HG03095 (cell line): ENCODE measurements around the gene GPR146.

Experiments
- ATAC-seq: cut with Tn5 transposase; IDR thresholded peaks from one replicate; pipeline ENCODE4 v1.9.1; 2021; ENCODE audit warnings: moderate library complexity; ENCODE audit not compliant: unreplicated experiment

GPR146 gene

GRCh38 chr7:1011297-1012003 lies 32.9 kb upstream of the GPR146 start:
- no peak for ATAC-seq

GRCh38 chr7:1012004-1012715 lies 32.2 kb upstream of the GPR146 start:
- ATAC-seq, result no peak

DNA sequence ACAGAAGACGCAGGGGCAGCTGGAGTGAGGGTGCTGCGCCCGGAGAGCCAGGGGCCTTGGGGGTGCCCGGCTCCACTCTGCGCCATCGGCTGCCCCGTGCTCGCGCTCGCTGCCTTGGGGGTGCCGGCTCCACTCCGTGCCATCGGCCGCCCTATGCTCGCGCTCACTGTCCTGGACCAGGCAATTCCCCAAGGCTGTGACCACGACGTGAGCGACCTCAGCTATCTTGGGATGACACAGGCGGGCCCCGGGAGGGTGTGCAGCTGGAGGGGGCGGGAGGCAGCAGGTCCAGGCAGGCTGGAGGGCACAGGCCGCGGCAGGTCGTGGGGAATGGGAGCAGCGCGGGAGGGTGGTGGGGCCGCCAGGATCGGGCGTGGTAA lies 31.6 kb upstream of the GPR146 start:
- no peak for ATAC-seq

DNA sequence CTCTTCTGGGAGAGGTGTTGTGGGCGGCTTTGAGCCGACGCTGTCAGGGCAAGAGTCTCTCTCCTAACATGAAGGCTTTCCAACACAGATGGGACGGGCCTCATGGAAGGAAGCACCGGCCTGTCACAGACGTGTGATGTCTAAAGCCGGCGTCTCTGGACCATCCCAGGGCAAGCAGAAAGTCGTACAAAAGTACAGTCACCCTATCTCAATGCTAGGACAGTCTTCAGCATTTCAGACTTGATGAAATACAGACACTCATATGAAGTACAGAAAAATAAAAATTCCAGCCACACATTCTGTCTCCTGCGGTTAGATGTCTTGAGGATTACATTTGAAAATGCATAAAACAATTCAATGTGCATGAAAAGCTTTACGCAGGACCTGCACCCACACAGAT lies 30.8 kb upstream of the GPR146 start:
- no peak for ATAC-seq

DNA sequence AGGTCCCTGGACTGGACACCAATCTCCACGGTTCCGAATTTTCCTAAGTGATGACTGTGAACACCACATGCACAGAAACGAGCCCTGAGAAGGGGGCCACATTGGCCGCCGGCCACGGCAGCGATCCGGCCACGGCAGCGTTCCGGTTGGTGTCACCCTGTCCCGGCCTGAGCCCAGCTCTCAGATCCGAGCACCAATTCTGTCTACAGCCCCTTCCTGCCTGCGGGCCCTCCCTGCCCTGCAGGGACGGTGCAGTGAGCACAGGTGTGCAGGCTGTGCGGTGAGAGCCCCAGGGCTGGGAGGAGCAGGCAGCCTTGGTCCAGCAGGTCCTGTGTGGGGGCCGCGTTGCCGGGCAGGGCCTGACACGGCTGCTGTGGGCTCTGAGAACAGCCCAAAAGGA lies 29.7 kb upstream of the GPR146 start:
- no peak for ATAC-seq

- no peak for ATAC-seq
These were observed 28.9 kb upstream of the GPR146 start for GRCh38 chr7:1015196-1016121.

DNA sequence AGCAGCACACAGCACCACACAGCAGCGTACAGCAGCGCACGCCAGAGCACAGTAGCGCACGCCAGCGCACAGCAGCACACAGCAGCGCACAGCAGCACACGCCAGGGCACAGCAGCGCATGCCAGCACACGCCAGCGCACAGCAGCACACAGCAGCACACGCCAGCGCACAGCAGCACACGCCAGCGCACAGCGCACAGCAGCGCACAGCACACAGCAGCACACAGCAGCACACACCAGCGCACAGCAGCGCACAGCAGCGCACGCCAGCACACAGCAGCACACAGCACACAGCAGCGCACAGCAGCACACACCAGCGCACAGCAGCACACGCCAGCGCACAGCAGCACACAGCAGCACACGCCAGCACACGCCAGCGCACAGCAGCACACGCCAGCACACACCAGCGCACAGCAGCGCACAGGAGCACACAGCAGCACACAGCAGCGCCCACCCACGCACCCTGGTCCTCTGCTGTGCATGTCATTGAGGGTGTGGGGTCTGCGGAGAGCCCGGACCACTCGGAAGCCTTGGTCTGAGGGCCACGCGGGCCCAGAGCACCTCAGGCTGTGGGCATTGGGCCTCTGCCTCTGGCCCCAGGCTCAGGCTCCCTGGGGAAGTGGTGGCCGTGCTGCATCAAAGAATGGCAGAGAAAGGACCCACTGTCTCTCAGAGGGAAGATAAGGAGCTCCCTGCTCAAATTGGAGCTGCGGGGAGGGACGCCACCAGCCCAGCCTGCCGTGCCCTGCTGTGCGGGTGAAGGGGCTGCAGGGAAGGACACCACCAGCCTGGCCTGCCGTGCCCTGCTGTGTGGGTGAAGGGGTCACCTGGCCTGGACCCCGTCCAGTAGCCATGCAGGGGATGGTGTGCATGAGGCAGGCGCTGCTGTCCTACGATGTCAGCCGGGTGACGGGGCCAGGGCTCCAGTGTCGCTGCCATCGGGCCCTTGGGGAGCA lies 27.5 kb upstream of the GPR146 start:
- no peak for ATAC-seq

- no peak for ATAC-seq
These were observed 26.6 kb upstream of the GPR146 start for GRCh38 chr7:1017586-1018333.

GRCh38 chr7:1018334-1018695 lies 26.0 kb upstream of the GPR146 start:
- no peak for ATAC-seq

- ATAC-seq, result no peak
These were observed 25.0 kb upstream of the GPR146 start for GRCh38 chr7:1019255-1019785.

GRCh38 chr7:1019789-1020610 lies 24.3 kb upstream of the GPR146 start:
- no peak for ATAC-seq

DNA sequence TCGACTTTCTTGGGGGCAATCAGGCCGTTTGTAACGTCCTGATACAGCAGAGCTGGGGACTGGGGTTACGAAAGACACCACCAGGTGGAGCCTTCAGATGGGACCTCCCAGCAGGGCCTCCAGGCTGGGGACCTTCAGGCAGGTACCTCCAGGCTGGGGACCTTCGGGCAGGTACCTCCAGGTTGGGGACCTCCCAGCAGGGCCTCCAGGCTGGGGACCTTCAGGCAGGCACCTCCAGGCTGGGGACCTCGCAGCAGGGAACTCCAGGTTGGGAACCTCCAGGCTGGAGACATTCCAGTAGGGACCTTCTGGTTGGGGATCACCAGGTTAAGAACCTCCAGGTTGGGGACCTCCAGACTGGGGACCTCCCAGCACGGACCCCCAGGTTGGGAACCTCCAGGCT lies 23.5 kb upstream of the GPR146 start:
- ATAC-seq, result no peak

DNA sequence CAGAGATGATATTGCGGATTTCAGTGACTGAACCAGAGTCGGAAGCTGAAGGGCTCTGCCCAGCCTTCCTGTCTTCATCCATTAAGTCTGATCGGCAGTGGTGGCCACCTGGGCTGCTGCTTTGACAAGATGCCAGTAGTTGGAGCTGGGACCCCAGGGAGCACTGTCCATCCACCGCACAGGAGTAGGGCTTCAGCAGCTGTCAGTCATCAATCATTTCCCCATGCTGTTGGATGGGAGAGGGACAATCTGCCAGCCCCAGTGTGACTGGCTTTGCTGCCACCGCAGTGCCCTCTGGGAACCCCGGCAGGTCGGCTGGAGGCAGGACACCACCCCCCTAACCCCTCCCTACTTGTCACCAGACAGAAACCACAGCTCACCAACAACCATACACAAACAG lies 23.0 kb upstream of the GPR146 start:
- ATAC-seq, result no peak

- no peak for ATAC-seq
These were observed 22.4 kb upstream of the GPR146 start for GRCh38 chr7:1021931-1022330.

- no peak for ATAC-seq
These were observed 22.0 kb upstream of the GPR146 start for GRCh38 chr7:1022356-1022755.

- ATAC-seq, result no peak
These were observed 21.4 kb upstream of the GPR146 start for GRCh38 chr7:1022801-1023465.

GRCh38 chr7:1024331-1024841 lies 20.0 kb upstream of the GPR146 start:
- ATAC-seq, result peak; percentile 45
